Esophagus squamous epithelium (tissue), 4 donors: ENCODE measurements around the gene COG2.

Experiments used
- POLR2A ChIP-seq, 4 donors: fragments of 450-650 bp; IDR thresholded peaks; one replicate each; pipeline ENCODE4 v1.6.1; 2017; ENCODE audit warnings: antibody characterized with exemption in 4 of 4, mild to moderate bottlenecking in 4 of 4, moderate library complexity in 3 of 4
- TF ChIP-seq, protein P1 (sequence below), 6 experiments: fragments of 450-650 bp in 4 of 6; fragments of 200-600 bp in 2 of 6; sonication (generic) in 2 of 6; IDR thresholded peaks; one replicate each; pipeline ENCODE4 v1.5.1; 2016 to 2019; ENCODE audit warnings: antibody characterized with exemption in 6 of 6, mild to moderate bottlenecking in 4 of 6, moderate library complexity in 4 of 6

DNA sequence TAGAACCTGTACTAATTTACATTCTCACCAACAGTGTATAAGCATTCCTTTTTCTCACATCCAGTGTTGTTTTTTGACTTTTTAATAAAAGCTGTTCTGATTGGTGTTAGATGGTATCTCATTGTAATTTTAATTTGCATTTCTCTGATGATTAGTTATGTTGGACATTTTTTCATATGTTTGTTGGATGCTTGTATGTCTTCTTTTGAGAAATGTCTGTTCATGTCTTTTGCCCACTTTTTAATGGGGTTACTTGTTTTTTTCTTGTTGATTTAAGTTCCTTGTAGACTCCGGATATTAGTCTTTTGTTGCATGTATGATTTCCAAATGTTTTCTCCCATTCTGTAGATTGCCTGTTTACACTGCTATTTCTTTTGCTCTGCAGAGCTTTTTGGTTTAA, 8.0 kb downstream of the COG2 start:
- TF ChIP-seq, protein P1, sequence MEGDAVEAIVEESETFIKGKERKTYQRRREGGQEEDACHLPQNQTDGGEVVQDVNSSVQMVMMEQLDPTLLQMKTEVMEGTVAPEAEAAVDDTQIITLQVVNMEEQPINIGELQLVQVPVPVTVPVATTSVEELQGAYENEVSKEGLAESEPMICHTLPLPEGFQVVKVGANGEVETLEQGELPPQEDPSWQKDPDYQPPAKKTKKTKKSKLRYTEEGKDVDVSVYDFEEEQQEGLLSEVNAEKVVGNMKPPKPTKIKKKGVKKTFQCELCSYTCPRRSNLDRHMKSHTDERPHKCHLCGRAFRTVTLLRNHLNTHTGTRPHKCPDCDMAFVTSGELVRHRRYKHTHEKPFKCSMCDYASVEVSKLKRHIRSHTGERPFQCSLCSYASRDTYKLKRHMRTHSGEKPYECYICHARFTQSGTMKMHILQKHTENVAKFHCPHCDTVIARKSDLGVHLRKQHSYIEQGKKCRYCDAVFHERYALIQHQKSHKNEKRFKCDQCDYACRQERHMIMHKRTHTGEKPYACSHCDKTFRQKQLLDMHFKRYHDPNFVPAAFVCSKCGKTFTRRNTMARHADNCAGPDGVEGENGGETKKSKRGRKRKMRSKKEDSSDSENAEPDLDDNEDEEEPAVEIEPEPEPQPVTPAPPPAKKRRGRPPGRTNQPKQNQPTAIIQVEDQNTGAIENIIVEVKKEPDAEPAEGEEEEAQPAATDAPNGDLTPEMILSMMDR (IDR thresholded peaks at IDR 0.05): no peak
- no peak for TF ChIP-seq POLR2A (IDR thresholded peaks at IDR 0.05)
